GM21515 (cell line): ENCODE data around the gene OR2AE1.

Experiments
- ATAC-seq: cut with Tn5 transposase; IDR thresholded peaks from one replicate; pipeline ENCODE4 v1.9.1; 2021; ENCODE audit not compliant: unreplicated experiment

Gene OR2AE1

DNA sequence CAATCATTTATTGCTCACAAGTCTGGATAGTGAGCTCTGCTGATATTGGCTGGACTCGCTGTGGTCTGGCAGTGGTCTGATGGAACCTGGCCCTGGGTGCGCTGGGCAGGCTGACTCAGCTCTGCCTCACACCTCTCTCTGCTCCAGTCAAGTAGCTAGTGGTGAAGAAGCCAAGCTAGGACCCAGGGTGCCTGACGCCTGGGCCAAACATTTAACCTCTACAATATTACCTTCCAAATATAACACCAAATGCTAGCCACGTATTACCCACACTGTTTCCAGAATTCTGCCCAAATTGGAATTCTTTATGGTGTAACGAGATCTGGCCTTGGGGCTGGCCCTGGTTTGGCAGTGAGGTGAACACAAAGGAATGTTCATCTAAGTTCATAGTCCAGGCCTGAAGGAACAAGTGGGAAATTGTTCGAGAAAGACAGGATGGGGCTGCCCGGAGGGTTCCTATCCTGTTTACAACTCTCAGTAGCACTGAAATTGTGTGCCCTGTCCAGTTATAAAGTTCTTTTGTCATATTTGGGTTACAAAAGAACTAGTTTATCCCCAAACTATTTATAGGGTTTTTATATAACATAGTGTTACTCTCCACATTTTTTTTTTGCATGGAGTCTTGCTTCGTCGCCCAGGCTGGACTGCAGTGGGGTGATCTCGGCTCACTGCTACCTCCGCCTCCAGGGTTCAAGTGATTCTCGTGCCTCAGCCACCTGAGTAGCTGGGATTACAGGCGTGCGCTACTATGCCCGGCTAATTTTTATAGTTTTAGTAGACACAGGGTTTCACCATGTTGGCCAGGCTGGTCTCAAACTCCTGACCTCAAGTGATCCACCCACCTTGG lies 16.3 kb downstream of the OR2AE1 start:
- no peak for ATAC-seq

DNA sequence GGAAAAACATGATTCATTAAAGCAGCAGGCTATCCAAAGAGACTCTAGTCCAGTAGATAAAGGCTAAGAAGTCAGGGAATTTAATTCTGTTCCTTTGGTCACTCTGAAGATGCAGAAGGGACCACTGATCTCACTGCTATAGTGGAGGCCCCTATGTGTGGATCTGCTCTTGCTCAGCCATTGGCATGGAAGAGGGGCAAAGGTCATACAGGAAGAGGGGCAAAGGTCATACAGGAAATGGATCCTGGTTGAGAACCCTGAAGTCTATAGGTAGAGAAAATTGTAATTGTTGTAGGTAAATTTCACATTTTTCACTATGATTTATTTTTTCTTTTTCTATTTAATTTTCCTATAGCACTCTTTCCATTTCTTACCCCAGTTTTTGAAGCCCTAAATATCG lies 21.6 kb downstream of the OR2AE1 start:
- ATAC-seq = no peak

- no peak for ATAC-seq
Measured at GRCh38 chr7:99848420-99849216, 28.2 kb downstream of the OR2AE1 start.

DNA sequence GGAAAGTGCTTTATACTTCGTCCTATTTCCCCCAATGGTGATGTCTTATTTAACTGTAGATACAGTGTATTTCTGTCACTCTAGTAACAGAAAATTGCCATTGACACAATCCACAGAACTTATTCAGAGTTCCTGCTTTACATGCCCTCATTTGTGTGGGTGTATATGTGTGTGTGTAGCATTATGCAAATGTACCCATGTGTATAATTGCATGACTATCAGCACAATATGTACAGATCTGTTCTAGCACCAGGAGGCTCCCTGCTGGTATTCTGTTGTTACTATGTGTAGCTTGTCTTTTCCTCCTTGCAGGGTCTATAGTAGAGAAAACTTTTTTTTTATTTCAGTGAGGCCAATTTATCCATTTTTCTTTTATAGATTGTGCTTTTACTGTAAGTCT lies 32.5 kb downstream of the OR2AE1 start:
- no peak for ATAC-seq

DNA sequence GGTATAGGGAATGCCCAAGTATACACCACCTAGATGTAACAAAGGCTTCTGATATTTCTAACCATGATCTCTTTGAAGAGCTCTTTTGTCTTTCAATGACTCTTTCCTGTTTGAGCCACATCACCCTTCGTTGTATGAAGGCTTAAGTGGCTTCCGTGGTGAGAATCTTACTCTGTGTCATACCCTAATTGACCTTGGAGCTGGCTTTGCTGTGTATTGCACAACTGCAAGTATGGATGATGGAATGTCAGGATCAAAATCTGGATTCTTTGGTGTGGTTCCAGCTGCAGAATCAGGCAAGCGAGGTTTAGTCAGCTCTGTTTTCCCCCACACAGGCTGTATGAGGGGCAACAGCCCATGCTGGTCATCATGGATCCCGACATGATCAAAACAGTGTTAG lies 33.0 kb downstream of the OR2AE1 start:
- no peak for ATAC-seq

DNA sequence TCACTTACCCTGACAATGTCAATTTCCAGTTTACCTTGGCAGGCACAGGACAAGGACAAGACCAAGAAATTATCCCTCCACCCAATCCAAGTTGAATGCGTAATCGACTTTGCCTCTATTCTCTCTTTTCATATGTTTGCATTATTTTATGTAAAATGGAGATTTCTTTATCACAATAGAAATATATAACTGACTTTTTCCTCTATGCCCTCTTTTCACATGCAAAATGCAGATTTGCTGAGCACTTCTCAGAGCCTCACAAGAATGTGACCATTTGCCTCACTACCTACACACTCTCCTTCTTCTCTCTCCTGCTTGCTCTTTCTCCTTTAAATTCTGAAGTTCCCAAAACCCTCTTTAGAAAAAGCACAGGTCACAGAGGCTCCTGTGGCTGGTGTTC lies 33.9 kb downstream of the OR2AE1 start:
- no peak for ATAC-seq

GRCh38 chr7:99840136-99840869 lies 36.5 kb downstream of the OR2AE1 start:
- ATAC-seq = no peak

GRCh38 chr7:99839287-99840021 lies 37.4 kb downstream of the OR2AE1 start:
- ATAC-seq = no peak

- ATAC-seq = no peak
Measured at GRCh38 chr7:99837649-99838361, 39.0 kb downstream of the OR2AE1 start.

DNA sequence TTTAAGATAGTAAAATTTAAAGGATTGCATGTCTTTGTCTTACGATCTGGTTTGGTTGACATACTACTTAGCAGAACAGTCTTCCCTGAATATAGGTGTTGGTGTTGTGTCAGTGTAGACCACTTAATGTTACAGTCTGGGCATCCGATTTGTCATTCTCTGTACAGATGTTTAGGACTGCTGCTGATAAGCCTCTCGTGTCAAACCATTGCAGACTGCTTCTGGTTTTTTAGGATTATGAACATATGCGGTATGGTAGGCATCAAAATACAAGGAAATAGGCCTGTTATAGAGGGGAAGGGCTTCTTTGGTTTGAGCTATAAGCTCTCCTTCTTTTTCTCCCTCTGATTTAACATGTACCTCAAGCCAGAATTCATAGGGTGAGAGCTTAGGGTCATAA lies 41.6 kb downstream of the OR2AE1 start:
- ATAC-seq = no peak

- ATAC-seq = no peak
Measured at GRCh38 chr7:99834382-99834781, 42.5 kb downstream of the OR2AE1 start.

GRCh38 chr7:99833289-99833877 lies 43.5 kb downstream of the OR2AE1 start:
- no peak for ATAC-seq

- no peak for ATAC-seq
Measured at GRCh38 chr7:99831595-99831994, 45.2 kb downstream of the OR2AE1 start.

- ATAC-seq = no peak
Measured at GRCh38 chr7:99829524-99830160, 47.2 kb downstream of the OR2AE1 start.

GRCh38 chr7:99828811-99829210 lies 48.0 kb downstream of the OR2AE1 start:
- no peak for ATAC-seq

GRCh38 chr7:99827040-99827778 lies 49.6 kb downstream of the OR2AE1 start:
- no peak for ATAC-seq
